Anterior cingulate cortex (tissue), 58 donors: ENCODE results near the gene RAB20.

Source experiments
- DNase-seq, 58 donors: peaks; one replicate each; lab custom pipeline; 2025; lab: John Stamatoyannopoulos, UW

Gene RAB20

GRCh38 chr13:110557610-110558305 is 3.8 kb downstream of the RAB20 start:
- no peak for DNase-seq

GRCh38 chr13:110557082-110557481 is 4.4 kb downstream of the RAB20 start:
- no peak for DNase-seq

DNA sequence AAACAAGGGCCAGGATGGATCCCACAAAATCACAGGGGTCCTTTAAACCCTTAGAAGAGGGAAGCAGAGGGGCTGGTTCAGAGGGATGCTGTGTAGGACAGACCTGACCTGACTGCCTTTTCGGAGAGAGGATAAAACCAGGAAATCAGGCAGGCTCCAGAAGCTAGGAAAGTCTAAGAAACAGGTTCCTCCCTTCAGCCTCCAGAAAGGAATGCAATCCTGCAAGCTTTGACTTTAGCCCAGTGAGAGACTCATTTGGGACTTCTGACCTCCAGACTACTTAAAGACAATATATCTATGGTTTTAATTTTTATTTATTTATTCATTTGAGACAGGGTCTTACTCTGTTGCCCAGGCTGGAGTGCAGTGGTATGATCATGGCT is 5.3 kb downstream of the RAB20 start:
- no peak for DNase-seq

DNA sequence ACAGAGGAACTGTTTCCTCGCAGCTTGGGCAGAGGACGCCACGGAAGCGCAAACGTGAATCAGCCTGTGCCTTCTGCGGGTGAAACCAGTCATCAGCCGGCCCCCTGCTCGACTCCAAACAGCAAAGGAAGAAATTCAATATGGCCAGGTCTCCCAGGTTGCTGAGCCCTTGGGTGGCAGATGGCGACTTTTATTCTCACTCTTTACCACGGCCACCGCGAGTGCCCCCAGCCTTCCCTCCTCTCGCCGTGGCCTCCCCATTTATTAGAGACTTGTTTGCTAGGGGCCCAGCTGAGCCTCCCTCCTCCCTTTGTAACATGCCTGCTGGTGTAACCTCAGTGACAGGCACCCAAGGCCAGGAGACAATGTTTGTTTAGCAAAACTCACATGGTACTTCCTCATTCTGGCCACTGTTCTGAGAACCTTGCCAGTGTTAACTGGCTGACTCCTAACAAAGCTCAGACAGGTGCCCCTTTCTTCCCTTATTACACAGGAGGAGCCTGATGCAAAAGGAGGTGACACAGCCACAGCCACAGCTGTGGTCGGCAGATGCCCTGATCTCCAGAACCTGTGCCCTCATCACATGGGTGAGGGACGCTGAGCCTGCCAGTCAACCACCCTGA is 5.8 kb downstream of the RAB20 start:
- no peak for DNase-seq

- DNase-seq = no peak
These were observed 6.6 kb downstream of the RAB20 start for GRCh38 chr13:110554946-110555345.

DNA sequence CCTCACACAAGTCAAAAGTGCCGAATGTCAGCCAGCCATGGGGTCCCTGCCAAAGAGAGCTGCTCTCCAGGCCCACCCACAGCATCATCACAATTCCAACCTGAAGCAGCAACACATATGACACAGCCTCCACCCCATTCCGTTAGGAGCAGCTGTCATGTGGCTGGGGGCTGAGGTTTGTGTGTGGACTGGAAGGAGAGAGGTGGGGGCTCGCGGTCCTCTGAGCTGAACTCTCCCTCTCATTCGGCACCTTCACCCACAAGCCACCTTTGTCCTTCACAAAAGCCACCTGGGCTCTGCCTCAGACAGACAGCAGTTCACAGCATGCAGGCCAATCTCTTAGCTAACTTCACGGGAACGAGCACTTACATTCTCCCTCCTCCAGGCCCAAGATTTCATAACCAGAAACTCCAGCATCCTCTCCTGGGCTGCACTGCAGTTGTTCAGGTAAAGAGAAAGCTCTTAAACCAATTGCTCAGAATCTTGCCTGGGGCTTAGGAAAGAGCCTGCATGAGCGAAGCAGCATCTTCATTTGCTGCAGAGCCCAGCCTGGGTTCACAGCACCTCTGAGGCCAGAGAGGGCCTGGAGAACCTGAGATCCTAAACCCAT is 7.2 kb downstream of the RAB20 start:
- DNase-seq = no peak

DNA sequence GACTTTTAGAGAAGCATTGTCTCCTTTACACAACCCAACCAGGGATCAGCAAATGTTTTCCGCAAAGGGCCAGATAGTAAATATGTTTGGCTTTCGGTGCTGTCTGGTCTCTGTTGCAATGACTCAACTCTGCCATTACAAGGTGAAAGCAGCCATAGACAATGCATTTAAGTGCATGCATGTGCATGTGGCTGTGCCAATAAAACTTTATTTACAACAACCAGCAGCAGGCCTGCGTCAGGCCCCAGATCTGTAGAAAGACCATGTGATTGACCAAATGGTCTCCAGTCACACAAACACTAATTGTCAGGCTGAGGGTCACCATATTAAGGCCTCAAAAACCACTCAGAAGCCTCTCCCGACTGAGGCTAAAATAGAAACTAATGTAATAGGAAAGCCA is 8.1 kb downstream of the RAB20 start:
- no peak for DNase-seq

DNA sequence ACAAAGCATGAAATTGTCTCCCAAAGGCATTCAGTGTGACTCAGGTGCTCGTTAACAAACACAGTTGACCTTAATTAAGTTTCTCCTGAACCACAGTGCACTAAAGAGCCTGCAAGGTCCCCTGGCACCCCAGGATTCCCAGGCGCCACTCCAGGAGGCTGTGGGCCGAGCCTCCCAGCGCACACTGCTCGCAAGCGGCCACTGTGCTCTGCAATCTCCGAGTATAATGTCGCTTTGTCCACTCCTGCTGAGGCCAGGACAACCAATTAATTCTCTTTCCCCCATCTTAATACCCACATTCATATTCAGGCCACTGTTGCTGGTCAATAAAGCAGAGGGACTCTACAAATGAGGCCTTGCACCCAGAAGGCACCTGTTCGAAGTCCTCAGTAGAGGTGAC is 8.8 kb downstream of the RAB20 start:
- DNase-seq = peak in 1 of 58 donors; percentile 12

DNA sequence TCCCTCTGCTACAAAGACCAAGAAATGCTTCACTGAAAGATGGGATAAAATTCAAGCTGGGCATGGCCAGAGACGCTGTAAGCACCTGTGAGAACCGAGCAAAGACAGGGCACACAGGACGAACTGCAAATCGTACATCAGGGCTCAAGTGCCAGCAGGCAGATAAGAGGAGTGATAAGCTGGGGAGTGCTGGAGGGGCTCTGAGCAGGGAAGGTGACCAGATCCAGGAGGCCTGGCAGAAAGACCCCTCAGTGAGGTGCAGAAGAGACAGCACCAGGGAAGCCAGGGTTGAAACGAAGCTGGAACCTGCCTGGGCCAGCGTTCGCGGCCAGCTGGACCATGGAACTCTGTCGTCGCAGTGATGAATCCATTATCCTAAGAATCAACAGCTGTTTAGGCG is 10.2 kb downstream of the RAB20 start:
- DNase-seq = no peak

GRCh38 chr13:110549795-110550160 is 11.7 kb downstream of the RAB20 start:
- DNase-seq = no peak

- no peak for DNase-seq
These were observed 12.4 kb downstream of the RAB20 start for GRCh38 chr13:110548891-110549794.

DNA sequence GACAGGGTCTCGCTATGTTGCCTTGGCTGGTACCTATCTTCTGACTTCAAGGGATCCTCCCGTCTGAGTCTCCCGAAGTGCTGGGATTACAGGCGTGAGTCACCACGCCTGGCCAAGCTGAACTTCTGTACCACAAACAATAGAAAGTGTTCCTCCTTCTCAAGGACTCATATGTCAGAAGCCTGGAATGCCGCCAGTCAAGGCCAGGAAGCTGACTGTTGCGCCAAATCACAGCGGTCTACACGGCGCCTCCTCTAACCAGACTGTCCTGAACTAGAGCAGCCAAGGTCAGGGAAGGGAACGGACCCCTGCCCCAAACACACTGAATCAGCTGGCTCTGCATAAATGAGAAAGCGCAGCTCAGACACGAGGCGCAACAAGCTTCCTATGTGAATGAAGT is 14.6 kb downstream of the RAB20 start:
- DNase-seq = peak in 4 of 58 donors; percentile 8 to 20 (median 12)

- no peak for DNase-seq
These were observed 15.1 kb downstream of the RAB20 start for GRCh38 chr13:110546378-110546777.

DNA sequence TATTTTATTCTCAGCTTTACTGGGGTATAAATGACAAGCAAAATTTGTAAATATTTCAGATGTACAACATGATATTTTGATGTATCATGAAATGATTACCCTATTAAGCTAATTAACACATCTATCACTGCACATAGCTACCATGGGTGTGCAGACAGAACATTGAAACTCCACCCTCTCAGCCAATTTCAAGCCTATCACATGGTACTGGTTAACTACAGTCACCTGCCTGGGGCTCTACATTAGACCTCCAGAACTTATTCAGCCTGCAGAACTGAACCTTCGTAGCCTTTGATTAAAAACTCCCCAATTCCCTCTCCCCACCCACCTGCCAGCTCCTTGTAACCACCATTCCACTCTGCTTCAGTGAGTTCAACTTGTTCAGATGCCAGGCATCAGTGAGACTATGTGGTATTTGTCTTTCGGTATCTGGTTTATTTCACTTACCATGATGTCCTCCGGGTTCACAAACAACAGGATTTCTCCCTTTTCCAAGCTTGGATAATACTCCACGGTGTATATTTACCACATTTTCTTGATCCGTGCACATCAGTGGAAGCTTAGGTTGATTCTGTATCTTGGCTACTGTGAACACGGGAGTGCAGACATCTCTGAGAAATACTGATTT is 19.2 kb downstream of the RAB20 start:
- DNase-seq = no peak

DNA sequence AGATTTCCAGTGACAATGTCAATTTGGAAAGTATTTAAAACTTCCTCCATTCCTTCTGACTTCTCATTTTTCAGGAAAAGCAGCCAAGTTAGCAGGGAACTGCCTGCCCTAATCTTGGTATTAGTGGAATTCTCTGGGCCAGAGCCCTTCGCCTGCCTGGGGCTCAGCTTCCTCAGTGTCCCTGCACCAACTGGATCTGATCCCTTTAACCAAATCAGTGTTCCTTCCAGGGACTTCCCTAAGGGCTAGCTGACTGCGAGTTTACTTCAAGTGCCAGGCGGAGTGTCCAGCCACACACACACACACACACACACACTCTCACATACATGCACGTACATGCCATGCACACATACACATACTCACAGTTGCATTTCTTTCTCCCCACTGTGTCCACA is 20.0 kb downstream of the RAB20 start:
- no peak for DNase-seq

- DNase-seq = no peak
These were observed 20.5 kb downstream of the RAB20 start for GRCh38 chr13:110540871-110541525.

DNA sequence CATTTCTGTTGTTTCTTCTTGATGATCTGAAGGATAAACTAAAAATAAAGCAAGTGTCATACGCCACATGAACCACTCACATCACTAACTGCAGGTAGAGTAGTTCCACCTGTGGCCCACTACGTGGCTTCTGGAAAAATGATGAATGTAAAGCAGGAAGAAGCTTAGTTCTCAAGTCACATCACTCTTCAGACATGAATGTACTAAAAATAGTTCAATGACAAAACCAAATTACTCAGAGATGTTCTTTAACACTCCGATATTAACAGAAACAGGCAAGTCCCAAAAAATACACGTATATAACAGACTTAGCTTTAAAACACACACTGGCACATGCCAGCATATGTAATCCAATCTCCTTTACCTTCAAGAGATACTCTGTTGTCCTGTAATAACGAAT is 21.6 kb downstream of the RAB20 start:
- DNase-seq = no peak

- no peak for DNase-seq
These were observed 22.9 kb downstream of the RAB20 start for GRCh38 chr13:110538632-110539031.

DNA sequence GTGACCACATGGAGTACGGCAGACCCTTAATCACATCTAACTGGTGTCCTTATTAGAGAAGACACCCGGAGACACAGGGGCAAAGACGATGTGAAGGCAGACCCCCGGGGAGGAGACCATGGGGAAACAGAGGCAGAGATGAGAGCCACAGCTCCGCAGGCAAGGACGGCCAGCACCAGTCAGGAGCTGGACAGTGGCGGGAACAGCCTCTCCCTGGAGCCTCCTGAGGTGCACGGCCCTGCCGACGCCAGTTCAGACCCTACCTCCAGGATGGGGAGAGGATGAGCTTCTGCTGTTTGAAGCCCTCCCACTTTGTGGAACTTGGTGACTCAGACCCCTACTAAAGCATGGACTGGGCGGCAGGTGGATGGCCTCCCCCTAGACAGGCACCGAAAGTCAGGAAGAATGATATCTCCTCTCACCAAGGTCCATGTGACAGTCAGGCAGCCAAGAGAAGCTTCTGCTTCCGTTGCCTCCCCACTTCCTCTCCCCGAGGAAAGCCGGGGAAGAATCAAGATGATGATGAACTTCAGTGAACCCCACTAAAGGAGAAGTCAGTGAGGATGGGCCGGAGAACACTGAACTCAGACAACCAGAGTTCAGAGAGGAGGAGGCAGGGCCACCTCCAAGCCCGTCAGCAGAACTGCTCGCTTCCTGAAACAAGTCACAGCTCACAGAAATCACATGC is 25.4 kb downstream of the RAB20 start:
- DNase-seq = peak in 27 of 58 donors; percentile 7 to 69 (median 39)
